Memory B cell (primary cell): Measurements from ENCODE around the gene CDH4.

ENCODE experiments used
- ATAC-seq: fragments of 150-1000 bp; cut with Tn5 transposase; 2 replicates; pipeline ENCODE4 v1.10.0; 2021; ENCODE audit warnings: low read depth, mild to moderate bottlenecking, moderate library complexity
- DNase-seq, 2 donors: peaks; one replicate each; pipeline ENCODE4 v3.0.0; 2022; ENCODE audit warnings: low spot score in 2 of 2
- H3K27ac Mint-ChIP-seq: one replicate; pipeline ENCODE4 v1.8.0; 2022; ENCODE audit warnings: mild to moderate bottlenecking, moderate library complexity, mixed read lengths
- H3K27me3 Mint-ChIP-seq: one replicate; pipeline ENCODE4 v1.8.0; 2022; ENCODE audit warnings: mixed read lengths
- H3K36me3 Mint-ChIP-seq: one replicate; pipeline ENCODE4 v1.8.0; 2022; ENCODE audit warnings: mild to moderate bottlenecking, mixed read lengths
- H3K4me1 Mint-ChIP-seq: one replicate; pipeline ENCODE4 v1.8.0; 2022; ENCODE audit warnings: mixed read lengths
- H3K4me3 Mint-ChIP-seq: one replicate; pipeline ENCODE4 v1.8.0; 2022; ENCODE audit warnings: mild to moderate bottlenecking, moderate library complexity, mixed read lengths
- H3K9me3 Mint-ChIP-seq: one replicate; pipeline ENCODE4 v1.8.0; 2022; ENCODE audit warnings: mixed read lengths

Gene CDH4

GRCh38 chr20:61549865-61550264 lies 297.8 kb downstream of the CDH4 start:
- H3K4me1 Mint-ChIP-seq, result no peaks in the 10 kb centered on the region
- peaks cover 2% of the 10 kb centered on the region for H3K27me3 Mint-ChIP-seq
- no peak overlapping the region for H3K27ac Mint-ChIP-seq
- no peak for DNase-seq
- no peak for ATAC-seq
- no peak overlapping the region for H3K4me3 Mint-ChIP-seq
- H3K9me3 Mint-ChIP-seq, result peaks cover 6% of the 10 kb centered on the region
- no peaks in the 10 kb centered on the region for H3K36me3 Mint-ChIP-seq

GRCh38 chr20:61551401-61551800 lies 299.3 kb downstream of the CDH4 start:
- Mint-ChIP-seq H3K4me3 (no peak overlapping the region), H3K27me3 (peaks cover 2% of the 10 kb centered on the region), H3K9me3 (no peaks in the 10 kb centered on the region), H3K36me3 (no peaks in the 10 kb centered on the region), H3K4me1 (no peaks in the 10 kb centered on the region), H3K27ac (no peak overlapping the region)
- no peak for ATAC-seq
- DNase-seq, result no peak

GRCh38 chr20:61554617-61555016 lies 302.6 kb downstream of the CDH4 start:
- Mint-ChIP-seq H3K36me3 (no peaks in the 10 kb centered on the region), H3K4me3 (no peak overlapping the region), H3K9me3 (no peaks in the 10 kb centered on the region), H3K27me3 (no peaks in the 10 kb centered on the region), H3K4me1 (no peaks in the 10 kb centered on the region), H3K27ac (no peak overlapping the region)
- DNase-seq, result no peak
- no peak for ATAC-seq

GRCh38 chr20:61555566-61555965 lies 303.5 kb downstream of the CDH4 start:
- ATAC-seq, result no peak
- Mint-ChIP-seq H3K27ac (no peak overlapping the region), H3K4me1 (no peaks in the 10 kb centered on the region), H3K4me3 (no peak overlapping the region), H3K27me3 (no peaks in the 10 kb centered on the region), H3K9me3 (no peaks in the 10 kb centered on the region), H3K36me3 (no peaks in the 10 kb centered on the region)
- no peak for DNase-seq

GRCh38 chr20:61556111-61556510 lies 304.1 kb downstream of the CDH4 start:
- H3K36me3 Mint-ChIP-seq, result no peaks in the 10 kb centered on the region
- no peak for DNase-seq
- ATAC-seq, result no peak
- H3K27me3 Mint-ChIP-seq, result no peaks in the 10 kb centered on the region
- H3K9me3 Mint-ChIP-seq, result no peaks in the 10 kb centered on the region
- H3K4me3 Mint-ChIP-seq, result no peak overlapping the region
- no peak overlapping the region for H3K27ac Mint-ChIP-seq
- no peaks in the 10 kb centered on the region for H3K4me1 Mint-ChIP-seq

GRCh38 chr20:61556673-61557072 lies 304.6 kb downstream of the CDH4 start:
- Mint-ChIP-seq H3K36me3 (no peaks in the 10 kb centered on the region), H3K27ac (no peak overlapping the region), H3K27me3 (no peaks in the 10 kb centered on the region), H3K9me3 (no peaks in the 10 kb centered on the region), H3K4me3 (no peak overlapping the region), H3K4me1 (no peaks in the 10 kb centered on the region)
- DNase-seq (no peak), ATAC-seq (no peak)

- DNase-seq (no peak), ATAC-seq (no peak)
- Mint-ChIP-seq H3K4me3 (no peak overlapping the region), H3K36me3 (no peaks in the 10 kb centered on the region), H3K4me1 (no peaks in the 10 kb centered on the region), H3K27me3 (no peaks in the 10 kb centered on the region), H3K27ac (no peak overlapping the region), H3K9me3 (no peaks in the 10 kb centered on the region)
Observed at GRCh38 chr20:61557621-61558020, 305.6 kb downstream of the CDH4 start.

- Mint-ChIP-seq H3K4me1 (no peaks in the 10 kb centered on the region), H3K27ac (no peak overlapping the region), H3K36me3 (no peaks in the 10 kb centered on the region), H3K27me3 (no peaks in the 10 kb centered on the region), H3K4me3 (no peak overlapping the region), H3K9me3 (no peaks in the 10 kb centered on the region)
- DNase-seq (no peak), ATAC-seq (no peak)
Observed at GRCh38 chr20:61558726-61559125, 306.7 kb downstream of the CDH4 start.

GRCh38 chr20:61559706-61560315 lies 307.8 kb downstream of the CDH4 start:
- ATAC-seq, result no peak
- DNase-seq, result no peak
- H3K27ac Mint-ChIP-seq, result no peak overlapping the region
- H3K4me3 Mint-ChIP-seq, result no peak overlapping the region
- no peaks in the 10 kb centered on the region for H3K4me1 Mint-ChIP-seq
- no peaks in the 10 kb centered on the region for H3K36me3 Mint-ChIP-seq
- no peaks in the 10 kb centered on the region for H3K9me3 Mint-ChIP-seq
- peaks cover 1% of the 10 kb centered on the region for H3K27me3 Mint-ChIP-seq

- Mint-ChIP-seq H3K36me3 (no peaks in the 10 kb centered on the region), H3K4me3 (no peak overlapping the region), H3K9me3 (no peaks in the 10 kb centered on the region), H3K27me3 (peaks cover 1% of the 10 kb centered on the region), H3K27ac (no peak overlapping the region), H3K4me1 (no peaks in the 10 kb centered on the region)
- no peak for DNase-seq
- no peak for ATAC-seq
Observed at GRCh38 chr20:61560361-61560853, 308.3 kb downstream of the CDH4 start.

GRCh38 chr20:61561111-61561830 lies 309.2 kb downstream of the CDH4 start:
- Mint-ChIP-seq H3K36me3 (no peaks in the 10 kb centered on the region), H3K4me3 (no peak overlapping the region), H3K4me1 (no peaks in the 10 kb centered on the region), H3K27ac (no peak overlapping the region), H3K9me3 (no peaks in the 10 kb centered on the region), H3K27me3 (peaks cover 1% of the 10 kb centered on the region)
- ATAC-seq (no peak), DNase-seq (no peak)

- Mint-ChIP-seq H3K4me3 (no peak overlapping the region), H3K4me1 (no peaks in the 10 kb centered on the region), H3K9me3 (no peaks in the 10 kb centered on the region), H3K27me3 (peaks cover 1% of the 10 kb centered on the region), H3K27ac (no peak overlapping the region), H3K36me3 (no peaks in the 10 kb centered on the region)
- no peak for ATAC-seq
- no peak for DNase-seq
Observed at GRCh38 chr20:61562491-61562890, 310.4 kb downstream of the CDH4 start.

GRCh38 chr20:61562897-61563504 lies 310.9 kb downstream of the CDH4 start:
- no peaks in the 10 kb centered on the region for H3K36me3 Mint-ChIP-seq
- H3K27ac Mint-ChIP-seq, result no peak overlapping the region
- DNase-seq (no peak), ATAC-seq (no peak)
- H3K4me1 Mint-ChIP-seq, result no peaks in the 10 kb centered on the region
- H3K4me3 Mint-ChIP-seq, result no peak overlapping the region
- no peaks in the 10 kb centered on the region for H3K9me3 Mint-ChIP-seq
- peaks cover 1% of the 10 kb centered on the region for H3K27me3 Mint-ChIP-seq

GRCh38 chr20:61564628-61565027 lies 312.6 kb downstream of the CDH4 start:
- H3K27ac Mint-ChIP-seq, result no peak overlapping the region
- H3K27me3 Mint-ChIP-seq, result peaks cover 1% of the 10 kb centered on the region
- H3K4me3 Mint-ChIP-seq, result no peak overlapping the region
- ATAC-seq (no peak), DNase-seq (no peak)
- no peaks in the 10 kb centered on the region for H3K36me3 Mint-ChIP-seq
- H3K9me3 Mint-ChIP-seq, result peaks cover 2% of the 10 kb centered on the region
- no peaks in the 10 kb centered on the region for H3K4me1 Mint-ChIP-seq
